RCC 7860 (cell line): ENCODE data around the gene DNAI1.
"Not testable (repeated sequence)": the region's sequence is repeated elsewhere in the genome, so short reads cannot be mapped to it uniquely, and the experiment has no call there.

ENCODE experiments used
- DNase-seq: peaks from one replicate; pipeline ENCODE4 v3.0.0-alpha.2; 2015; ENCODE audit warnings: low spot score
- FAIRE-seq: peaks from 2 replicates; lab custom pipeline; 2012; peaks lifted over from hg19 to GRCh38; lab: Jason Lieb, UNC

The DNAI1 gene

GRCh38 chr9:34526026-34526425 lies 67.4 kb downstream of the DNAI1 start:
- DNase-seq, result no peak
- FAIRE-seq, result no peak

- not testable (repeated sequence) for FAIRE-seq, DNase-seq
Observed at GRCh38 chr9:34532041-34532440, 73.4 kb downstream of the DNAI1 start.

DNA sequence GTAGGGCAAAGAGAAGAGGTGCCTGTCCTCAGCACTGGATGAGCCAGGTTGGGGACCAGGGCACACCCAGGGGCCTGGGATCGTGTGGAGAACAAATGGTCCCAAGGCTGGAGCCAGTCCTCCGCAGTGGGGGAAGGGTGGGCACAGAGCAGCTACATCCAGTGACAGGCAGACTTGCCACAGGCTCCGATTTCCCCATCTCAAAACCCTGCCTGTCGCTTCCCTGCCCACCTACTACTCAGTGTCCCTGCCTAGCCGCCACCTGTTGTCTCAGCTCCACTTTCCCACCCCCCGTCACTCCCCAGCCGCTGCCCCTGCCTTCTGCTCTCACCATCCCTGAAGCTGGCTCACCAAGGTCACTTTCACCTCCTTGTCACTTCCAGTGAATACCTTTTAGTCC lies 78.1 kb downstream of the DNAI1 start:
- DNase-seq (no peak), FAIRE-seq (no peak)

- no peak for FAIRE-seq
- DNase-seq, result peak; percentile 10
Observed at GRCh38 chr9:34540827-34541226, 82.2 kb downstream of the DNAI1 start.

DNA sequence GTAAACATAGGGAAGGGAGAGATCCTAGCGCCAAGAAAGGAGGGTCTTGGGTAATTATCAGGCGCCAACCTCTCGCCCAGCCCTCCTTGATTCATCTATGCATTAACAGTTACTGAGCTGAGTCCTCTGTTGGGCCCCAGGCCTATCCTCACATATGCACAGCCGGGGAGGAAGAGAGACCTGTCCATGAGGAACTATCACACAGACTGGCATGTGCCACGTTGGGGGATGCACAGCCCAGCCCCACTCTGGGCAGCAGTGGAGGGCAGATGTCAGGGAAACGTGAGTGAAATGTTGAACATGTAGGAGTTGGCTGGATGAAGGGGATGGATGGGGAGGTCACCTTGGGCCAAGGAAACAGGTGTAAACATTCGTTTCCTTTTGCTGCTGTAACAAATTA lies 82.9 kb downstream of the DNAI1 start:
- DNase-seq, result no peak
- FAIRE-seq, result no peak

- FAIRE-seq (no peak), DNase-seq (no peak)
Observed at GRCh38 chr9:34544035-34544434, 85.4 kb downstream of the DNAI1 start.

DNA sequence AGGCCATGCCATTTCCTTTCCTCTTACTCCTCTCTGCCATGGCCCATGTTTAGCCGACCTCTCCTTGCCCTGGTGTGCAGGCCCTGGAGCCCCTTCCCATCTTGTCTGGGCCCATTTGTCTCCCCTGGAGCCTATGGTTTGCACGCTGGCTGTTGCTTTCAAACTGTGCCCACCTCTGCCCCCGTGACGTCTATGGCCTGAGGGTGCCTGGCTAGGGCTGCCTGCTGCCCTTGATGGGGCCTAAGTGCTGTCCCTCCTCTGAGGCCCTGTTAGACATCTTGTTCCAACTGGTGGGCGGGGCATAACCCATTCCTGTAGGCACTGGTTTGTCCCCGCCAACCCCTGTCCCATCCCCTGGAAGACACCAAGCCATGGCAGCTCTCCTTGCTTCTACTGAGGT lies 86.9 kb downstream of the DNAI1 start:
- FAIRE-seq, result no peak

DNA sequence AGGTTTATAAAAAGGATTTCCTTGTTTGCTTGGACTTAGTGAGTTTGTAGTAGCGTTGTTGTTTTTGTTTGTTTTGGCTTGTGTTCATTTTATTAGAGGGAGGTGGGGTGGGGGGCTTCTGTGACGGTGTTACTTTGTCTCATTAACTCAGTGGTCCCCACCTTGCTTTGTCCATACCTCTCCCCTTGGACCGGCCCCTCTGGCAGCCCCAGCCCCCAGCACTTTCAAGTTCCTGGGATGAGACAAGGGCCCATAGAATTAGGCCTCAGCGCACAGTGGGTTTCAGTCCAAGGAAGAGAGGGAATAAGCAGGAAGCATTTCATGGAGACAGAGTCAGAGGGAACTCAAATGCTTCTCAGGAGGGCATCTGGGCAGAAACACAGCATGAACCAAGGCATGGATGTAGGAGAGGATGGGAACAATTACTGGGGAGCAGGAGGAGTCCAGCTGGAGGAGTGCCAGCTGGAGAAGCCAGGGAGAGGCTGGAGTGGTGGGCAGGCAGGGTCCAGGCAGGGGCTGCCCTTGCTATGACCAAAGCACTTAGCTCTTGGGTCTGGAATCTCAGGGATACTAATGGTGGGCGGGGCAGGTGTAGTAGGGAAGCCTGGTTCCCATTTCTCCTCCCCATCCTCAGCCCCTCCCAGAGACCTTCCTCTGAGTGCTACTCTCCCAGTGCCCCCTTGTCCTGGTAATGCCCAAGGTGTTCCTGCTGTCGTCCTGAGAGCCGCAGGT lies 87.7 kb downstream of the DNAI1 start:
- FAIRE-seq, result no peak
- no peak for DNase-seq

More for the DNA sequence above, 86.9 kb downstream of the DNAI1 start:
- DNase-seq, result no peak

DNA sequence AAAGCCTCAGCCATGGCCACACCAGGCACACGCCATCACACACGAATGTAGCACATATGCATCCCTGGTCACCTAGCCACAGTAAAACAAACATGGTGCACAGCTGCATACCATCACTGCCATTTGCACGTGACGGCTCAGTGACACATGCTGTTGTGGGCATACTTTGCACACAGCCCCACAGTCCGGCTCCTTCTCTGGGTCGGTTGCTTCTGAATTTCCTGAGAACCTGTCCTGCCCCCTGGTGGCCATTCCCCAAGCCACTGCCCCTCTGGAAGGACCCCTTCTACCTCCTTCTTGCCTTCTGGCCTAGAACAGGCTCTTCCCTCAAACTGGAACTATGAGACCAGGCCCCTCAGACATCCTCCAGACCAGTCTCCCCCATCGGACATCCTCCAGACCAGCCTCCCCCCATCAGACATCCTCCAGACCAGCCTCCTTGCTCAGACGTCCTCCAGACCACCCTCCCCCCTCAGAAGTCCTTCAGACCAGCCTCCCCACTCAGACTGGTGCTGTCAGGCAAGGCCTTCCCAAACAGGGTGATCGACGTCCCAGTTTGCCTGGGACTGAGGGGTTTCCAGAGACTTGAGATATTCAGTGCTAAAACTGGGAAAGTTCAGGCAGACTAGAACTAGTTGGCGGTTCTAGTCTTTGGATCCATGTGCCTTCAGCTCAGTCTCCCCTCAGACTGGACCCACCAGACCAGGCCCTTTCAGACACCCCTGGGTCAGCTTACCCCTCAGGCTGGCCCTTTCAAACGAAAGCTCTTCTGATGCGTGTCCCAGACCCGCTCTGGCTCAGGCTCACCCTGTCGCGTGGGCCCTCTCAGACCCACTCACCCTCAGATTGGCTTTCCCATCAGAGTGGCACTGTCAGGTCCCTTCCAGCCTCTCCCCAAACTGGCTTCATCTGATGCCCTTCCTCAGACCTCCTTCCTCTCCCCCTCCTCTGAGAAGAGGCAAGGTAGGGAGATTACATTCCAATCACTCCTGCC lies 88.5 kb downstream of the DNAI1 start:
- DNase-seq (peak; percentile 38), FAIRE-seq (no peak)

DNA sequence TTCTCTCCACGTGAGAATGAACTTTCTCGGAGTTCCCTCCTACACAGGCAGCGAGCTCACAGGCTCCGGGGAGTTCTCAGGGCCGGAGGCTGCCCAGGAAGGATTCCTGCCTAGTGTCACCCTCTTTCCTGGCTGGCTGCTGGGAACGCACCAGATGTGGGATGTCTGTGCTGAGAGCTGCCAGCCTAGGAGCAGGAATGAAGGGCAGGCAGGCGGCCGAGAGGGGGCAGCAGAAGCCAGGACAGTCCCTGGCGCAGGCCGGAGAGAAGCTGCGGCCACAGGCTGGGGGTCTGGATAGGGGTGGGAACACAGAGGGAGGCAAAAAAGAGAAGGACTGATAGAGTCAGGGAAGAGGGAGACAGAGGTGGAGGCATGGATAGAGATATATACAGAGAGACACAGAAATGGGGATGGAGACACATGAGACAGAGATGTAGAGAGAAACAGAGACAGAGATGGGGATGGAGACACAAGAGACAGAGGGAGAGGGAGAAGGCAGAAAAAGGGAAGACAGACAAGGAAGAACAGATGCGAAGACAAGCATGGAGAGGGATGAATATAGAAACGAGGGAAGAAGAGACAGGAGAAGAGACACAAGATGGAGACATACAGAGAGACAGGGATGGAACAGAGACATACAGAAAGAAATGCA lies 89.5 kb downstream of the DNAI1 start:
- DNase-seq (peak; percentile 14), FAIRE-seq (no peak)

DNA sequence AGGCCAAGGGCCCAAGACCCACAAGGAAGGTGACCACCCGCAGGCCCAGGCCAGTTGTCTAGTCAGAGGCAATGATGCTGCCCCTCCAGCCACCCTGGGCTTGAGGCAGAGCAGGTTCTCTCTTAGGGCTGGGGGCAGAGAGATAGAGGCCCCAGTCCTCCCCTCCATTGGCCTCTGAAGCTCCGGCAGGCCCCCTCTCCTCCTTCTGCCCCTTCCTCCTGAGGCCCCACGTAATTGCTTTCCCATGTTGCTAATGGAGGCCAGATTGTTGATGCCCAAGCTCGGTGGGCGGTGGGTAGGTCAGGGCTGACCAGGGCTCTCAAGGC lies 90.8 kb downstream of the DNAI1 start:
- FAIRE-seq, result no peak
- DNase-seq, result no peak

GRCh38 chr9:34550016-34550680 lies 91.5 kb downstream of the DNAI1 start:
- DNase-seq (no peak), FAIRE-seq (no peak)

DNA sequence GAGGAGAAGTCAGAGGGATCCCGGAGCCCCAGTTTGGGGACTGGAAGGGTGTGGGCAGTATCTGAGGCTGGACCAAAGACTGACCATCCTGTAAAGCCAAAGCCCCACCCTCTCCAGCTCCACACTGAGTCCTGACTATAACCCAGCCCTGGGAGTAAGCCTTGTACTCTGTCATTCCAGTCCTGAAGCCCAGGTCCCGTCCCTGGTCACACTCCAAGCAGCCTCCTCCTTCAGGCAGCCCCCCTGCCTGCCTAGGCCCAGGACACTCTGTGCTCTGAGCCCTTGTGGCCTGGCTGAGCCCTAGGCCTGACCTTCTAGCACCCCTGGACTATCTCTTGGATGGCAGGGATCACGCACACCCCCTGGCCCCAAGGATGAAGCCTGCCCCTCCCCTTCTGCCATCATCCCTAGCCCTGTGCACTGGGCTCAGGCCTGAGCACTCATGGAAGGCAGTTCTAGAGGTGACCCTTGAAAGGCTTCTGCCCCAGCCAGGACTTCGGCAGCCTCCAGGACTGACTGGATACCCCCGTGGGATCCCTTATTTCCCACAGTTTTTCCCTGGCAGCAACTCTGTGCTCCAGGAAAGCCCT lies 92.2 kb downstream of the DNAI1 start:
- FAIRE-seq, result no peak

GRCh38 chr9:34551751-34552605 lies 93.4 kb downstream of the DNAI1 start:
- DNase-seq, result no peak
- no peak for FAIRE-seq

More for the DNA sequence above, 92.2 kb downstream of the DNAI1 start:
- no peak for DNase-seq

- DNase-seq (no peak), FAIRE-seq (no peak)
Observed at GRCh38 chr9:34552606-34552981, 94.0 kb downstream of the DNAI1 start.

GRCh38 chr9:34552986-34553385 lies 94.4 kb downstream of the DNAI1 start:
- DNase-seq (no peak), FAIRE-seq (no peak)

DNA sequence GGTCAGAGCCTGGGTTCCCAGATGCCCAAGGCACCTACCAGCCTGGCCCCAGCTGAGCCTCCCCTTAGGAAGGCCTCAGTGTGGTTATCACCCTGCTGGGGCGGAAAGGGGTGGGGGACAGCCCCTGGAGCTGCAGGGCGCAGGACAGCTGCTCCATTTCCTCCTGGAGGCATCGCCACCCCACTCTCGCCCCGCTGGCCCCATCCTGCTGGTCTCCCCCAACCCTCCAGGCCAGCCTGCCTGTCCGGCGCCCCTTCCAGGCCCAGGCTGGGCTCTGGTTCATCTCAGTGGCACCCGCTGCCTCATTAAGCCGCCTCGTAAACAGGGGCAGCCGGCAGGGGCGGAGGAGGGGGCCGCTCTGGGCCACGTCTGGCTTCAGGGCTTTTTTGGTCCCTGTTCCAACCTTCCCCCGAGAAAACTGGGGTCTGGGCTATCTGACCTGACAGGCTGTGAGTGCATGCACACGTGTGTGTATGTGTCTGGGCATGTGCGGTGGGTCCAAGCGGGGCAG lies 95.0 kb downstream of the DNAI1 start:
- no peak for DNase-seq
- no peak for FAIRE-seq

GRCh38 chr9:34554211-34555001 lies 95.8 kb downstream of the DNAI1 start:
- no peak for FAIRE-seq
- no peak for DNase-seq

DNA sequence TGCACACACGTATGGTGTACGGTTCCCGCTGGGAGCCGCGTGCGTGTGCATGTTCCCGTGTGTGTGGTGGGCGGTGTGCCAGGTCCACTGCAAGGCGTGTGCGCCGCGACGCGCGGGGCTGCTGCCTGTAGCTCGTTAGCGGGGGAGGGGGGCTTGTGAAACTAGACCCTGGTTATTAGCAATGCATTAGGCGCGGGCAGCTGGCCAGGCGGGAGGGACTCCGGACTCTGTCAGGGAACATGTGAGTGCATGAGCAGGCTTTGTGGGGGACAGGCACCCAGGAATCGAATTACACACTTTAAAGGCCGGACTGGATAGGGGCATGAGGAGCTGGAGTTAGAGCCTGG lies 96.4 kb downstream of the DNAI1 start:
- FAIRE-seq (no peak), DNase-seq (no peak)
